Measurements from ENCODE around the gene PPM1A. TPM values are rescaled to one million over a fixed set of nuclear protein-coding genes. Genes with fewer than 3 reads are reported as not detected.

PPM1A gene
- total RNA-seq, 2 donors from 2014 or later = 63.0 to 126 TPM

DNA sequence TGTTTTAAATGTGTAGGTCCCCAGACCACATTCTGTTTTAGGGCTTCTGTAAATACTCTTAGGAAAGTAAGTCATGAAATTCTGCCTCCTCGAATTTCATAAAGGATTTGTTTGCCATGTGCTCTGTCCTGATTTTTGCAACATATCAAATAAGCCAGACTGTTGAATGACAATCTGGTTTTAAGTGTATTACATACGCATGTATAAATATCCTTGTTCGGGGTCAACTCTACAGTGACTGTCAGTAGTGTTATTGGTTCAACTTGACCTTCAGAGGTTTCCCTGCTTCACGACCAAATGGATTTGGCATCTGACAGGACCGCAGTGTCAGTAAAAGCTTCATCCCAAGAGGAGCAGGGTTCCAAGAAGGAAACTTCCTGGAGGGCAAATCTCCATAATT, 52.7 kb downstream of the PPM1A start:
- H3K9ac ChIP-seq (ENCODE audit: low read depth in 2 of 2, low read length in 2 of 2) = no peak overlapping the region
- H3K4me1 ChIP-seq = no peaks in the 10 kb centered on the region
- no peak overlapping the region for H3K27ac ChIP-seq
- H3K4me3 ChIP-seq = no peak overlapping the region
- no peaks in the 10 kb centered on the region for H3K9me3 ChIP-seq
- no peaks in the 10 kb centered on the region for H3K36me3 ChIP-seq
- intact Hi-C loops (cut with DNase I) = no loop called here
- H3K27me3 ChIP-seq = no peaks in the 10 kb centered on the region
- no peak for DNase-seq
- TF ChIP-seq, protein P1, sequence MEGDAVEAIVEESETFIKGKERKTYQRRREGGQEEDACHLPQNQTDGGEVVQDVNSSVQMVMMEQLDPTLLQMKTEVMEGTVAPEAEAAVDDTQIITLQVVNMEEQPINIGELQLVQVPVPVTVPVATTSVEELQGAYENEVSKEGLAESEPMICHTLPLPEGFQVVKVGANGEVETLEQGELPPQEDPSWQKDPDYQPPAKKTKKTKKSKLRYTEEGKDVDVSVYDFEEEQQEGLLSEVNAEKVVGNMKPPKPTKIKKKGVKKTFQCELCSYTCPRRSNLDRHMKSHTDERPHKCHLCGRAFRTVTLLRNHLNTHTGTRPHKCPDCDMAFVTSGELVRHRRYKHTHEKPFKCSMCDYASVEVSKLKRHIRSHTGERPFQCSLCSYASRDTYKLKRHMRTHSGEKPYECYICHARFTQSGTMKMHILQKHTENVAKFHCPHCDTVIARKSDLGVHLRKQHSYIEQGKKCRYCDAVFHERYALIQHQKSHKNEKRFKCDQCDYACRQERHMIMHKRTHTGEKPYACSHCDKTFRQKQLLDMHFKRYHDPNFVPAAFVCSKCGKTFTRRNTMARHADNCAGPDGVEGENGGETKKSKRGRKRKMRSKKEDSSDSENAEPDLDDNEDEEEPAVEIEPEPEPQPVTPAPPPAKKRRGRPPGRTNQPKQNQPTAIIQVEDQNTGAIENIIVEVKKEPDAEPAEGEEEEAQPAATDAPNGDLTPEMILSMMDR (IDR thresholded peaks at IDR 0.05) = no peak

- H3K4me1 ChIP-seq = no peaks in the 10 kb centered on the region
- TF ChIP-seq, protein P1 (IDR thresholded peaks at IDR 0.05) = no peak
- H3K9me3 ChIP-seq = no peaks in the 10 kb centered on the region
- DNase-seq = no peak
- H3K9ac ChIP-seq (ENCODE audit: low read depth in 2 of 2, low read length in 2 of 2) = no peak overlapping the region
- no peaks in the 10 kb centered on the region for H3K36me3 ChIP-seq
- intact Hi-C loops (cut with DNase I) = no loop called here
- H3K27ac ChIP-seq = no peak overlapping the region
- H3K27me3 ChIP-seq = no peaks in the 10 kb centered on the region
- H3K4me3 ChIP-seq = no peak overlapping the region
These were observed 53.6 kb downstream of the PPM1A start for GRCh38 chr14:60302663-60303062.

DNA sequence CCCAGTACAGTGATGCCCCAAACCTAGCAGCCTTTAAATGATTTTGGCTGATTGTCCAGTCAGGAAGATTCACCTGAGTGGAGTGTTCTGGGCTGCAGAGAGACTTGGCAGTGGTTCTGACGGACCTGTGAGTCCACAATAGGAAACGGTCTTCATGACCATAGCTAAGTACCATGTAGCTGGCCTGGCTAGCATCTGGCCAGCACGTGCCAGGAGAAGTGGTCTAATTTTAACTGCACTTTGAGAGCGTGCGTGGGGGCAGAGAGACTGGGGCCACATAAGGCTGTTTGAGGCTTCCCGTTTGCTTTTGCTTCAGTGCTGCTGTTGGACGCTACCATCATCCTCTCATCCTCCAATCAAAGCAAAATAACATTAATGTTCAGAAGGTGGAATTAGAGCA, 54.7 kb downstream of the PPM1A start:
- intact Hi-C loops (cut with DNase I) = no loop called here
- DNase-seq = no peak

DNA sequence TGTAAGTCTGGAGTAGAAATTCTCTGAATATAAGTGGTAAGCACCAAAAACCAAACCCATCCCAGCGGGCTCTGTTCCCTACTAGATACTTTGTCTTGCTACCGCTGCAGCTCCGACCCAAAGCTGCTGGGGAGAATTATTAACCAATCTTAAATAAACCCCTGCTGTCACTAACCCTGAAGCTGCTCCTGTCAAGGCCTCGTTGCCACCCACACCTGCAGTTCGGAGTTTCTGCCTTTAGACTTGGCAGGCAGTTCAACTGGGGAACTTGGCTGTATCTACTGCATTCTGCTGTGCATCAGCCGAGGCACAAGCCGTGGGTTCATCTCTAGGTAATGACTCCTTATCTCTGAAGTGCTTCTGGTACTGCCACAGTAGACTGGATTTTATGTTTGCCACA, 55.5 kb downstream of the PPM1A start:
- H3K9ac ChIP-seq (ENCODE audit: low read depth in 2 of 2, low read length in 2 of 2) = no peak overlapping the region
- no peak for DNase-seq
- H3K4me3 ChIP-seq = no peak overlapping the region
- no peaks in the 10 kb centered on the region for H3K4me1 ChIP-seq
- TF ChIP-seq, protein P1 (IDR thresholded peaks at IDR 0.05) = no peak
- H3K27ac ChIP-seq = no peak overlapping the region
- no peaks in the 10 kb centered on the region for H3K27me3 ChIP-seq
- no peaks in the 10 kb centered on the region for H3K36me3 ChIP-seq
- H3K9me3 ChIP-seq = no peaks in the 10 kb centered on the region
- intact Hi-C loops (cut with DNase I) = no loop called here

More for the DNA sequence above, 54.7 kb downstream of the PPM1A start:
- Histone ChIP-seq H3K36me3 (no peaks in the 10 kb centered on the region), H3K27me3 (no peaks in the 10 kb centered on the region), H3K27ac (no peak overlapping the region), H3K9me3 (no peaks in the 10 kb centered on the region), H3K4me1 (no peaks in the 10 kb centered on the region), H3K4me3 (no peak overlapping the region), H3K9ac (ENCODE audit: low read depth in 2 of 2, low read length in 2 of 2) (no peak overlapping the region)
- TF ChIP-seq, protein P1 (IDR thresholded peaks at IDR 0.05) = no peak

- H3K36me3 ChIP-seq = no peaks in the 10 kb centered on the region
- no peaks in the 10 kb centered on the region for H3K9me3 ChIP-seq
- H3K9ac ChIP-seq (ENCODE audit: low read depth in 2 of 2, low read length in 2 of 2) = no peak overlapping the region
- no peak overlapping the region for H3K27ac ChIP-seq
- TF ChIP-seq, protein P1 (IDR thresholded peaks at IDR 0.05) = no peak
- intact Hi-C loops (cut with DNase I) = no loop called here
- no peak for DNase-seq
- H3K27me3 ChIP-seq = no peaks in the 10 kb centered on the region
- H3K4me1 ChIP-seq = no peaks in the 10 kb centered on the region
- no peak overlapping the region for H3K4me3 ChIP-seq
These were observed 61.0 kb downstream of the PPM1A start for GRCh38 chr14:60309867-60310552.

Data from colonic mucosa (tissue), 4 donors.